KG1 (cell line): ENCODE data around the gene DLEC1.
"Not testable (repeated sequence)": the region's sequence is repeated elsewhere in the genome, so short reads cannot be mapped to it uniquely, and the experiment has no call there.

ENCODE experiments used
- DNase-seq: peaks from one replicate; lab custom pipeline; 2025; lab: John Stamatoyannopoulos, UW

DLEC1 gene

GRCh38 chr3:38038447-38038911 is 529 bp upstream of the DLEC1 start:
- DNase-seq, result no peak

GRCh38 chr3:38039899-38040261 is 872 bp downstream of the DLEC1 start:
- peak; percentile 44 for DNase-seq

DNA sequence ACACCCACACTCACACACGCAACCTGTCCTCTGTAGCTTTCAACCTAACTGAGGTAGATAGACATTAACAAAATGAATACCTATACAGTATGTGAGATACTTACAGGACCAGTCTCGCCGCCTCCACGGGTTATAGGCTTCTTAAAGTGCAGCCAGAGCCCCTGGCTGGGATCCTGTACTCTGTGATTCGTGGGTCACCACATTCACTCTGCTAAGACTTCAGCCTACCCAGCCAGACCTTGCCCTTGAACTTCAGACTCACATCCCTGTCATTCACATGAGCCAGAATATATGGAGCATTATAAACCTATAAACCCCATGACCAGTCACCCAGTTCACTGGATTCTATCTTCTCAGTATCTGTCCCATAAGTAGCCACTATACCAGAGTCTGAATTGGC is 1.4 kb downstream of the DLEC1 start:
- no peak for DNase-seq

GRCh38 chr3:38043486-38043885 is 4.5 kb downstream of the DLEC1 start:
- no peak for DNase-seq

GRCh38 chr3:38046027-38046426 is 7.0 kb downstream of the DLEC1 start:
- DNase-seq, result no peak

DNA sequence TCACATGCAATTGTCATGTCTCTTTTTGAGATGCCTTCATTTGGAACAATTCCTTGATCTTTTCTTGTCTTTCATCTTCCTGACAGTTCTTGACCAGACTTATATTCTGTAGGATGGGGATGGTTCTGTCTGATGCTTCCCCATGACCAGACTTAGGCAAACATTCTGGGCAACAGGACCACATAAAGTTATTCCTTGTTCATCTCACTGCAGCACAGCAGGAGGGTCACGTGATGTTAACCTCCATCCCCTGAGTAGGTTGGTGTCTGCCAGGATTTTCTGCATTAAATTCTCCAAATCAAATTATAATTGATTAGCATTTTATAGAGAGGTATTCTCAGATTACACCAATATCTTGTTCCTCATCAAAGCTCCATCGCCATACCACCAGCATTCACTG is 7.8 kb downstream of the DLEC1 start:
- DNase-seq, result no peak

DNA sequence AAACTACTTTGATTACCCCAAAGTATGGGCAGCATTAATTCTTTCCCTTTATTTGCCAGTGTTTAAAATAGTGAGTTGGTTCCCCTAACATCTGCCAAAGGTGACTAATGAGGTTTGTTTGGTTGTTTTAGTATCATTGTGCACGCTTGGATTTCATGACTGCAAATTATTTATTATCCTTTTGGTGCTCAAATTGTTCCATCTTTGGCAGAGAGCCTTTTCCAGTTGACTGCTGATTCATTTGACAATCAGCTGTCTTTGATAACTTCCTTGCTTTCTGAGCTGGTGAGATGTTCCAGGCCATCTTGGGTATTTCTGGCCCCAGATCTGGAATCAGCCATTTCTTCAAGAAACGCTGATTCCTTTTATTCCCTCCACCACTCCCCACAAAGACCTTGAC is 8.9 kb downstream of the DLEC1 start:
- DNase-seq, result no peak

DNA sequence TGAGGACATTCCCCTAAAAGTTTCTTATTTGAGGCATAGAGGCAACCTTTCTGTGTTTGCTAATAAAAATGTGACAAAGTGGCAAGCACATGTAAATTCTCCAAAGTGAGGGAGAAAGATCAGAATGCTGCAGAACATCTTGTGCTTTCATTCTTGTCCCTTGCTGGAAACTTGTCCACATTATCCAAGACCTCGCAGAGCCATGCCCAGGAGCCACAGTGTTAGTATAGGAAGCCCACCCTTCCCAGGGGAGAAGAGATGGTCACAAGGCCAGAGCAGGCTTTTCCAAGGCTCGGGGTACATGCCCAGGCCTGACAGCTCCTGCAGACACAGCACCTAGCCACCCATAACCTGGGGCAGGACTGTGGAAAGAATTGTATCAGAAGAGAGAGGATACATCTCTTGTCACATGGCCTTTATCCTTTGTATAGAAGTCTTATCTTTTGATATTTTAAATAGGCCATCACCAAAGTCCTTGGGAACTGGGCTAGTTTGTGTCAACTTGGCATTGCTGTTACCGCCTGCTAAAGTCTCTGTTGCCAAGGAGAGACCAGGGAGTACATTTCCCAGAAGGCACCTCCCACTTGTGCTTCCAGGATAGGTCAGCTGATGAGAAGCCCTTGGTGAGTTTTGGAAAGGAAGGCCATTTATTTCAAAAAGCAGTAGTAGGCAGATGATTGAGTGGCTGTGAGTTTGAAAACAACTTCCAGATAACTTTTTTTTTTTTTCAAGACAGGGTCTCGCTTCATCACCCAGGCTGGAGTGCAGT is 10.5 kb downstream of the DLEC1 start:
- DNase-seq, result no peak

- no peak for DNase-seq
Observed at GRCh38 chr3:38051131-38051530, 12.1 kb downstream of the DLEC1 start.

DNA sequence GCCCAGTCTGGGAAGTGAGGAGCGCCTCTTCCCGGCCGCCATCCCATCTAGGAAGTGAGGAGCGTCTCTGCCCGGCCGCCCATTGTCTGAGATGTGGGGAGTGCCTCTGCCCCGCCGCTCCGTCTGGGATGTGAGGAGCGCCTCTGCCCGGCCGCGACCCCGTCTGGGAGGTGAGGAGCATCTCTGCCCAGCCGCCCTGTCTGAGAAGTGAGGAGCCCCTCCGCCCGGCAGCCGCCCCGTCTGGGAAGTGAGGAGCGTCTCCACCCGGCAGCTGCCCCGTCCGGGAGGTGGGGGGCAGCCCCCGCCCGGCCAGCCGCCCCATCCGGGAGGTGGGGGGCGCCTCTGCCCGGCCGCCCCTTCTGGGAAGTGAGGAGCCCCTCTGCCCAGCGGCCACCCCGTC is 14.3 kb downstream of the DLEC1 start:
- DNase-seq, result not testable (repeated sequence)

GRCh38 chr3:38053813-38054498 is 14.9 kb downstream of the DLEC1 start:
- not testable (repeated sequence) for DNase-seq

- no peak for DNase-seq
Observed at GRCh38 chr3:38054499-38055001, 15.5 kb downstream of the DLEC1 start.

GRCh38 chr3:38059148-38059547 is 20.1 kb downstream of the DLEC1 start:
- DNase-seq, result no peak

DNA sequence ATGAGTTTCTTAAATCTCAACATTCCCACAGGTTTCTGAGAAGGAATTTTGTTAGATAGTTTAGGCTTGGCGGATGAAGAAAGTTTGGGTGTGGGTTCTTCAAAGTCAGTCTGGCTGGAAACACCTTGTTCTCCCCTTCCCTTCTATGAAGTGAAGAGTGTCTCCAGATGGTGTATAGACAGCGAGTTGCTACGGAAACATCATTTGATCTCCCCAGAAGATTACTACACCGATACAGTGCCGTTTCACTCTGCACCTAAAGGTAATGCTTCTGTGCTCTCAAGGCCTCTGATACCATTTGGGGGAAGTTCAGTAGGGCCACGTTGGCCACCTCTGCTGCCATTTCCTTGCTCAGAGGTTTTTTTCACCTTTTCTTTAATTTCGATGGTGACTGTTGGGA is 20.6 kb downstream of the DLEC1 start:
- DNase-seq, result no peak

DNA sequence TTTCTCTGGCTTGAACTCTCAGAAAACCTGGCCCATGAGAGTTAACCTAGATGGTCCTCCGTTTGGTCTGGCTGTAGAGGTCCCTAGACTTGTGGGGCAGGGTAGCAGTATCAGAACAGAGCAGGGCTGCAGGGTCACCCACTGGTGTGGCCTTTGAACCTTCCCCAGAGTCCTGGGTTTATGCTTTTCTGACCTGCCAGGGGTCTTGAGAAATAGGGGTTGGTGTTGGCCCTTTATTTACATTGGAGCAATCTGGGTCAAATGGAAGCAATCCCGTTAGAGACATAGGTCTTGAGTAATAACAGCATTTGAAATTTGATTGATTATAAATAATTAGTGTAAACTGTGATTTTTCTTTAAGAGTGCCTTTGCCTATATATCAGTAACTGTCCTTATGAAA is 23.8 kb downstream of the DLEC1 start:
- DNase-seq, result no peak

DNA sequence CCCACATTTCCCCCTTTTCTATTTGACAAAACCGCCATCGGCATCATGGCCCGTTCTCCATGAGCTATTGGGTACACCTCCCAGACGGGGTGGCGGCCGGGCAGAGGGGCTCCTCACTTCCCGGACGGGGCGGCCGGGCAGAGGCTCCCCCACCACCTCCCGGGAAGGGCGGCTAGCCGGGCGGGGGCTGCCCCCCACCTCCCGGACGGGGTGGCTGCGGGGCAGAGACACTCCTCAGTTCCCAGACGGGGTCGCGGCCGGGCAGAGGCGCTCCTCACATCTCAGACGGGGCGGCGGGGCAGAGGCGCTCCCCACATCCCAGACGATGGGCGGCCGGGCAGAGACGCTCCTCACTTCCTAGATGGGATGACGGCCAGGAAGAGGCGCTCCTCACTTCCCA is 25.4 kb downstream of the DLEC1 start:
- not testable (repeated sequence) for DNase-seq

- DNase-seq, result no peak
Observed at GRCh38 chr3:38067508-38068233, 28.7 kb downstream of the DLEC1 start.

GRCh38 chr3:38070013-38070412 is 31.0 kb downstream of the DLEC1 start:
- no peak for DNase-seq

DNA sequence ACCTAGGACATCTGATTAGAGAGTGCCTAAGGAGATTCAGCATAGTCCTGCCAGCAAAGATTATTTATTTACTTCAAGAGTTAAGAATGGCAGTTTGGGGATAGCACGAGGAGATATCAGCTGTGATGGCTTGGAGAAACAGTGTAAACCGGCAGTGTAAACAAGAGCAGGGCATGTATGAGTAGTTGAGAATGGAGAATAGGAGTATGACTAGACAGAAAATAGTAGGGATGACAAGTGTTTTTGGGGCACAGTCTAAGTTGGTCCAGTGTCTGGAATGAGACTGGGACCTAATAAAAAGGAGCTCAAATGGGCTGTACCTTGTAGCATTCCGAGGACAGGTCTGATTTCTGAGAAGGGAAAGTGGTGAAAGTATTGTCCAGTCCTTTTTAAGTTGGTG is 38.1 kb downstream of the DLEC1 start:
- DNase-seq, result not testable (repeated sequence)

- DNase-seq, result not testable (repeated sequence)
Observed at GRCh38 chr3:38082296-38082695, 43.3 kb downstream of the DLEC1 start.

GRCh38 chr3:38083254-38083653 is 44.2 kb downstream of the DLEC1 start:
- DNase-seq, result not testable (repeated sequence)

GRCh38 chr3:38083871-38084333 is 44.9 kb downstream of the DLEC1 start:
- DNase-seq, result no peak
